COLO668 (cell line): ENCODE results near the gene MAPKAPK3.

Source experiments
- DNase-seq: peaks from one replicate; lab custom pipeline; 2025; ENCODE audit not compliant: unreplicated experiment; lab: John Stamatoyannopoulos, UW

The MAPKAPK3 gene

GRCh38 chr3:50587373-50587772 lies 29.6 kb upstream of the MAPKAPK3 start:
- no peak for DNase-seq

- no peak for DNase-seq
These were observed 28.9 kb upstream of the MAPKAPK3 start for GRCh38 chr3:50587806-50588758.

- no peak for DNase-seq
These were observed 28.1 kb upstream of the MAPKAPK3 start for GRCh38 chr3:50588759-50589433.

GRCh38 chr3:50591196-50591741 lies 25.7 kb upstream of the MAPKAPK3 start:
- no peak for DNase-seq

GRCh38 chr3:50592568-50592967 lies 24.4 kb upstream of the MAPKAPK3 start:
- DNase-seq, result no peak

- DNase-seq, result no peak
These were observed 22.6 kb upstream of the MAPKAPK3 start for GRCh38 chr3:50594253-50594785.

GRCh38 chr3:50599115-50599715 lies 17.7 kb upstream of the MAPKAPK3 start:
- DNase-seq, result no peak

- no peak for DNase-seq
These were observed 17.2 kb upstream of the MAPKAPK3 start for GRCh38 chr3:50599716-50600118.

GRCh38 chr3:50600141-50600753 lies 16.7 kb upstream of the MAPKAPK3 start:
- DNase-seq, result no peak

GRCh38 chr3:50600841-50601591 lies 15.9 kb upstream of the MAPKAPK3 start:
- peak; percentile 87 for DNase-seq

- no peak for DNase-seq
These were observed 14.3 kb upstream of the MAPKAPK3 start for GRCh38 chr3:50602595-50603191.

GRCh38 chr3:50603261-50604109 lies 13.5 kb upstream of the MAPKAPK3 start:
- DNase-seq, result no peak

GRCh38 chr3:50604110-50604621 lies 12.8 kb upstream of the MAPKAPK3 start:
- no peak for DNase-seq

- no peak for DNase-seq
These were observed 12.0 kb upstream of the MAPKAPK3 start for GRCh38 chr3:50604628-50605588.

GRCh38 chr3:50605901-50606326 lies 11.0 kb upstream of the MAPKAPK3 start:
- DNase-seq, result peak; percentile 9

- no peak for DNase-seq
These were observed 10.4 kb upstream of the MAPKAPK3 start for GRCh38 chr3:50606596-50606995.
